HG03565 (cell line): ENCODE data around the gene PPP6C.

ENCODE experiments used
- ATAC-seq: cut with Tn5 transposase; IDR thresholded peaks from one replicate; pipeline ENCODE4 v1.9.1; 2021; ENCODE audit warnings: mild to moderate bottlenecking, moderate library complexity; ENCODE audit not compliant: unreplicated experiment

The PPP6C gene

GRCh38 chr9:125099816-125100215, 89.8 kb downstream of the PPP6C start:
- ATAC-seq: no peak
